GM18508 (cell line): Measurements from ENCODE around the gene ARHGEF7.
A peak's percentile ranks its signal among the peaks of the same experiment; 100 is the strongest.

Experiments used
- ATAC-seq: cut with Tn5 transposase; IDR thresholded peaks from one replicate; pipeline ENCODE4 v1.9.1; 2021; ENCODE audit warnings: moderate number of reproducible peaks; ENCODE audit not compliant: insufficient read depth, unreplicated experiment

The ARHGEF7 gene

GRCh38 chr13:111129465-111130115, 14.5 kb downstream of the ARHGEF7 start:
- peak; percentile 98 for ATAC-seq

GRCh38 chr13:111130116-111130508, 15.0 kb downstream of the ARHGEF7 start:
- ATAC-seq: no peak

GRCh38 chr13:111131048-111131447, 15.9 kb downstream of the ARHGEF7 start:
- no peak for ATAC-seq

- no peak for ATAC-seq
Measured at GRCh38 chr13:111131611-111132010, 16.5 kb downstream of the ARHGEF7 start.

- no peak for ATAC-seq
Measured at GRCh38 chr13:111132948-111133347, 17.8 kb downstream of the ARHGEF7 start.

GRCh38 chr13:111139452-111139851, 24.3 kb downstream of the ARHGEF7 start:
- no peak for ATAC-seq

- no peak for ATAC-seq
Measured at GRCh38 chr13:111139873-111140561, 24.9 kb downstream of the ARHGEF7 start.

GRCh38 chr13:111140562-111141105, 25.5 kb downstream of the ARHGEF7 start:
- no peak for ATAC-seq

GRCh38 chr13:111142472-111142871, 27.4 kb downstream of the ARHGEF7 start:
- no peak for ATAC-seq

GRCh38 chr13:111143865-111144540, 28.9 kb downstream of the ARHGEF7 start:
- no peak for ATAC-seq

- no peak for ATAC-seq
Measured at GRCh38 chr13:111145071-111145470, 30.0 kb downstream of the ARHGEF7 start.

GRCh38 chr13:111145506-111145905, 30.4 kb downstream of the ARHGEF7 start:
- no peak for ATAC-seq

- ATAC-seq: no peak
Measured at GRCh38 chr13:111152844-111153243, 37.7 kb downstream of the ARHGEF7 start.

GRCh38 chr13:111153279-111153976, 38.3 kb downstream of the ARHGEF7 start:
- ATAC-seq: peak; percentile 61

GRCh38 chr13:111153977-111154332, 38.8 kb downstream of the ARHGEF7 start:
- peak; percentile 31 for ATAC-seq

GRCh38 chr13:111156421-111156820, 41.3 kb downstream of the ARHGEF7 start:
- ATAC-seq: no peak

GRCh38 chr13:111158136-111158805, 43.2 kb downstream of the ARHGEF7 start:
- no peak for ATAC-seq

GRCh38 chr13:111159362-111160320, 44.5 kb downstream of the ARHGEF7 start:
- ATAC-seq: no peak

- no peak for ATAC-seq
Measured at GRCh38 chr13:111160648-111161047, 45.5 kb downstream of the ARHGEF7 start.
